CD8-positive, alpha-beta memory T cell (primary cell): Measurements from ENCODE around the gene SLC17A7. TPM values are rescaled to one million over a fixed set of nuclear protein-coding genes. Genes with fewer than 3 reads are reported as not detected.
A peak's percentile ranks its signal among the peaks of the same experiment; 100 is the strongest.

Source experiments
- CTCF ChIA-PET: fragments of 350-600 bp; sonication (Branson Sonifier 250); formaldehyde crosslinking; loops from one replicate; lab custom pipeline; 2021; ENCODE audit warnings: antibody characterized with exemption; lab: Charles Lee
- POLR2A ChIA-PET: fragments of 350-600 bp; sonication (Branson Sonifier 250); formaldehyde crosslinking; loops from one replicate; lab custom pipeline; 2021; ENCODE audit warnings: antibody characterized with exemption; lab: Charles Lee
- DNase-seq, 5 donors: peaks; one replicate each; pipeline versions ENCODE4 v3.0.0 to v3.0.0-alpha.2; 2020 to 2022; ENCODE audit warnings: mixed read lengths in 1 of 5
- H3K27ac ChIP-seq: one replicate; pipeline ENCODE4 v1.7.0; 2013; ENCODE audit warnings: low read depth, mild to moderate bottlenecking, low read length, moderate library complexity
- H3K27me3 ChIP-seq: 2 replicates; pipeline ENCODE4 v1.7.0; 2013; ENCODE audit warnings: low read length, mild to moderate bottlenecking; ENCODE audit not compliant: insufficient read depth, poor library complexity, severe bottlenecking
- H3K36me3 ChIP-seq: 2 replicates; pipeline ENCODE4 v1.7.0; 2013; ENCODE audit warnings: mild to moderate bottlenecking, low read length, moderate library complexity; ENCODE audit not compliant: insufficient read depth
- H3K4me1 ChIP-seq: 2 replicates; pipeline ENCODE4 v1.7.0; 2013; ENCODE audit warnings: mild to moderate bottlenecking, low read length, moderate library complexity; ENCODE audit not compliant: insufficient read depth
- H3K4me3 ChIP-seq: 2 replicates; pipeline ENCODE4 v1.7.0; 2013; ENCODE audit warnings: mild to moderate bottlenecking, low read length
- H3K9me3 ChIP-seq: 2 replicates; pipeline ENCODE4 v1.7.0; 2013; ENCODE audit warnings: mild to moderate bottlenecking, low read length
- H3K27ac Mint-ChIP-seq, 8 donors: one replicate each; pipeline ENCODE4 v1.8.0; 2020 to 2021; ENCODE audit warnings: mixed read lengths in 8 of 8, mild to moderate bottlenecking in 6 of 8, inconsistent platforms in 3 of 8, moderate library complexity in 3 of 8
- H3K27me3 Mint-ChIP-seq, 2 donors: one replicate each; pipeline ENCODE4 v1.8.0; 2020 to 2021; ENCODE audit warnings: mixed read lengths in 2 of 2, mild to moderate bottlenecking in 1 of 2, moderate library complexity in 1 of 2
- H3K36me3 Mint-ChIP-seq, 3 donors: one replicate each; pipeline ENCODE4 v1.8.0; 2020 to 2021; ENCODE audit warnings: mixed read lengths in 3 of 3, inconsistent platforms in 1 of 3, mild to moderate bottlenecking in 1 of 3
- H3K4me1 Mint-ChIP-seq, 3 donors: one replicate each; pipeline ENCODE4 v1.8.0; 2020 to 2021; ENCODE audit warnings: mixed read lengths in 3 of 3, inconsistent platforms in 1 of 3, mild to moderate bottlenecking in 1 of 3
- H3K4me3 Mint-ChIP-seq, 7 donors: one replicate each; pipeline ENCODE4 v1.8.0; 2020 to 2021; ENCODE audit warnings: mixed read lengths in 7 of 7, mild to moderate bottlenecking in 6 of 7, moderate library complexity in 4 of 7, inconsistent platforms in 2 of 7
- H3K9me3 Mint-ChIP-seq, 5 donors: one replicate each; pipeline ENCODE4 v1.8.0; 2020 to 2022; ENCODE audit warnings: mixed read lengths in 5 of 5, mild to moderate bottlenecking in 3 of 5, moderate library complexity in 2 of 5, inconsistent platforms in 1 of 5
- polyA plus RNA-seq: library from polyadenylated mRNA; unstranded; fragments of 300-500 nt; fragmentation: Illumina TruSeq; gene quantifications from one replicate; pipeline ENCODE4 v1.2.3, GENCODE V29; 2021
- total RNA-seq, 2 experiments: library from RNA; stranded (reverse); gene quantifications; one replicate each; pipeline ENCODE4 v1.2.3, GENCODE V29; 2021

SLC17A7 gene
- total and polyA plus RNA-seq, 3 experiments from 2014 or later = 0.07 to 0.09 TPM; not detected in 1

- Mint-ChIP-seq H3K36me3 (peaks cover 7 to 87% (median 31%) of the 10 kb centered on the region in 3 donors), H3K9me3 (peaks cover 0 to 2% (median 0%) of the 10 kb centered on the region in 5 donors), H3K4me1 (peaks cover 40 to 59% (median 47%) of the 10 kb centered on the region in 3 donors), H3K27ac (peak within 1 kb of the TSS; percentile 88 to 97 (median 94)), H3K27me3 (no peaks in the 10 kb centered on the region), H3K4me3 (peak within 1 kb of the TSS; percentile 86 to 99 (median 97))
- CTCF ChIA-PET = interaction anchor here (0.8 to 2.9 kb wide), 10 partner anchors 9 to 191 kb away, joined by 3 to 14 read pairs (median 7); partner anchors contain the start of genes FLT3LG and RPS11
- Histone ChIP-seq H3K9me3 (no peaks in the 10 kb centered on the region), H3K4me1 (peaks cover 38% of the 10 kb centered on the region), H3K36me3 (peaks cover 43% of the 10 kb centered on the region), H3K4me3 (peak within 1 kb of the TSS; percentile 93), H3K27me3 (no peaks in the 10 kb centered on the region), H3K27ac (peak within 1 kb of the TSS; percentile 92)
- DNase-seq = peak; percentile 99 to 100 (median 99)
- POLR2A ChIA-PET = interaction anchor here (0.6 to 2.5 kb wide), 9 partner anchors 9 to 366 kb away, joined by 3 to 27 read pairs (median 5); partner anchors contain the start of genes FLT3LG and RPS11
Observed at GRCh38 chr19:49487277-49488045, 46.1 kb upstream of the SLC17A7 start, which contains the start of gene RPL13A. RPL13A (plus strand) TSS chr19:49487608; CDS start chr19:49487630, 22 bp downstream.

DNA sequence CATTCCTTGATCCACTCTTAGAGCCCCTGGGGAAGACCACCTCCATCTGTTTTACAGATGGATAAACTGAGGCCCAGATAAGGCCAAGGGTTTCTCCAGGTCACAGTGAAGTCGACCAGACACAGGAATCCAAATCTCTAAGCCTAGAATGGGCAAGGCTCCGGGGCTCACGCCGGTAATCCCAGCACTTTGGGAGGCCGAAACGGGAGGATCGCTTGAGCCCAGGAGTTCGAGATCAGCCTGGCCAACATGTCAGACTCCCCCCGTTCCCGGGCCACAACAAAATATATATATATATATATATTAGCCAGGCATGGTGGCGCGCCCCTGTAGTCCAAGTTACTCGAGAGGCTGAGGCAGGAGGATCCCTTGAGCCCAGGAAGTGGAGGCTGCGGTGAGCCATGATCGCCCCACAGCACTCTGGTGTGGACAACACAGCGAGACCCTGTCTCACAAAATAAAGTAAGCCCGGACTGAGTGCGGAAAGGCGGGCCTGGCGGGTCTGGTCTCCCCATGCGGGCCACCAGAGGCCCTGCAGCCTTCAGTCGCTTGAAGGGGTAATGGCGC lies 45.5 kb upstream of the SLC17A7 start:
- H3K9me3 Mint-ChIP-seq = peaks cover 0 to 2% (median 0%) of the 10 kb centered on the region in 5 donors
- peak overlapping the region; percentile 86 to 99 (median 97) for H3K4me3 Mint-ChIP-seq
- Histone ChIP-seq H3K36me3 (peaks cover 37% of the 10 kb centered on the region), H3K4me3 (no peak overlapping the region), H3K4me1 (peaks cover 36% of the 10 kb centered on the region), H3K27me3 (no peaks in the 10 kb centered on the region), H3K9me3 (no peaks in the 10 kb centered on the region), H3K27ac (peak overlapping the region; percentile 45)
- H3K36me3 Mint-ChIP-seq = peaks cover under 1 to 87% (median 28%) of the 10 kb centered on the region in 3 donors
- peaks cover 37 to 52% (median 41%) of the 10 kb centered on the region in 3 donors for H3K4me1 Mint-ChIP-seq
- ChIA-PET CTCF (interaction anchor here (1.0 to 1.3 kb wide), 2 partner anchors 9 to 61 kb away, joined by 3 to 5 read pairs; partner anchors contain the start of gene RPS11), POLR2A (interaction anchor here (0.6 to 2.5 kb wide), 6 partner anchors 9 to 366 kb away, joined by 3 to 27 read pairs (median 4); partner anchors contain the start of gene RPS11)
- no peaks in the 10 kb centered on the region for H3K27me3 Mint-ChIP-seq
- H3K27ac Mint-ChIP-seq = peak overlapping the region; percentile 88 to 97 (median 94)
- DNase-seq = no peak

DNA sequence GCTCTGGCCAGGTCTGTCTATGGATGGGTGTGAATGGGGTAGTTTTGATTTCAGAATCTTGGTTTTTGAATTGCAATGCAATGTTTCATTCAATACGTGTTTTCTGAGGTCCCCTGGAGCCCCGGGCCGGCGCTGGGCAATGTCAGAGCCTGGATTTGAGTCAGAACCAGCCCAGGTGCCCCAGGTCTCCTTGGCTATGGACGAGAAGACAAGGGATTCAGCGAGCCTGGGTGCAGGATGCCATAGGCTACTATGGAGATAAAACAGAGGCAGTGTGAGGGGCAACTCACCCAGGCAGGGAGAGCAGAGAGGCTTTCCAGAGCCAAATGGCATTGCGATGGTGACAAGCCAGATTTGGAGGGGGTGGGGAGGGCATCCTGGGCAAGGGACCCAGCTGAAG lies 44.9 kb upstream of the SLC17A7 start:
- H3K4me3 ChIP-seq = no peak overlapping the region
- CTCF ChIA-PET = interaction anchor here (1.3 kb wide), 1 partner anchor 62 kb away, joined by 3 read pairs; no protein-coding TSS in a partner anchor
- H3K4me1 ChIP-seq = peaks cover 38% of the 10 kb centered on the region
- Mint-ChIP-seq H3K4me3 (peak overlapping the region in 1 of 7 donors; percentile 82), H3K36me3 (peaks cover 0 to 86% (median 28%) of the 10 kb centered on the region in 3 donors), H3K27me3 (peaks cover 0 to under 1% of the 10 kb centered on the region in 2 donors), H3K4me1 (peaks cover 38 to 50% (median 39%) of the 10 kb centered on the region in 3 donors), H3K9me3 (peaks cover 0 to 2% (median 0%) of the 10 kb centered on the region in 5 donors), H3K27ac (peak overlapping the region in 7 of 8 donors; percentile 29 to 93 (median 68))
- POLR2A ChIA-PET = interaction anchor here (0.5 to 1.3 kb wide), 2 partner anchors 10 to 52 kb away, joined by 3 read pairs; partner anchors contain the start of gene RPS11
- peak in 1 of 5 donors; percentile 7 for DNase-seq
- H3K9me3 ChIP-seq = no peaks in the 10 kb centered on the region
- no peak overlapping the region for H3K27ac ChIP-seq
- H3K27me3 ChIP-seq = no peaks in the 10 kb centered on the region
- peaks cover 33% of the 10 kb centered on the region for H3K36me3 ChIP-seq

- DNase-seq = no peak
- H3K27ac ChIP-seq = no peak overlapping the region
- no peaks in the 10 kb centered on the region for H3K9me3 ChIP-seq
- H3K27me3 ChIP-seq = no peaks in the 10 kb centered on the region
- peaks cover 26% of the 10 kb centered on the region for H3K4me1 ChIP-seq
- no peaks in the 10 kb centered on the region for H3K9me3 Mint-ChIP-seq
- H3K27ac Mint-ChIP-seq = peak overlapping the region in 5 of 8 donors; percentile 29 to 84 (median 72)
- POLR2A ChIA-PET = interaction anchor here (0.7 to 1.2 kb wide), 2 partner anchors 8 to 15 kb away, joined by 3 to 4 read pairs; no protein-coding TSS in a partner anchor
- peaks cover 3 to 66% (median 9%) of the 10 kb centered on the region in 3 donors for H3K36me3 Mint-ChIP-seq
- peaks cover 6 to 20% (median 9%) of the 10 kb centered on the region in 3 donors for H3K4me1 Mint-ChIP-seq
- peaks cover 0 to 2% of the 10 kb centered on the region in 2 donors for H3K27me3 Mint-ChIP-seq
- H3K4me3 Mint-ChIP-seq = peak overlapping the region in 1 of 7 donors; percentile 54
- H3K4me3 ChIP-seq = no peak overlapping the region
- peaks cover 19% of the 10 kb centered on the region for H3K36me3 ChIP-seq
- CTCF ChIA-PET = interaction anchor here (0.8 kb wide), 1 partner anchor 11 kb away, joined by 3 read pairs; no protein-coding TSS in a partner anchor
Observed at GRCh38 chr19:49481020-49481683, 39.8 kb upstream of the SLC17A7 start.

DNA sequence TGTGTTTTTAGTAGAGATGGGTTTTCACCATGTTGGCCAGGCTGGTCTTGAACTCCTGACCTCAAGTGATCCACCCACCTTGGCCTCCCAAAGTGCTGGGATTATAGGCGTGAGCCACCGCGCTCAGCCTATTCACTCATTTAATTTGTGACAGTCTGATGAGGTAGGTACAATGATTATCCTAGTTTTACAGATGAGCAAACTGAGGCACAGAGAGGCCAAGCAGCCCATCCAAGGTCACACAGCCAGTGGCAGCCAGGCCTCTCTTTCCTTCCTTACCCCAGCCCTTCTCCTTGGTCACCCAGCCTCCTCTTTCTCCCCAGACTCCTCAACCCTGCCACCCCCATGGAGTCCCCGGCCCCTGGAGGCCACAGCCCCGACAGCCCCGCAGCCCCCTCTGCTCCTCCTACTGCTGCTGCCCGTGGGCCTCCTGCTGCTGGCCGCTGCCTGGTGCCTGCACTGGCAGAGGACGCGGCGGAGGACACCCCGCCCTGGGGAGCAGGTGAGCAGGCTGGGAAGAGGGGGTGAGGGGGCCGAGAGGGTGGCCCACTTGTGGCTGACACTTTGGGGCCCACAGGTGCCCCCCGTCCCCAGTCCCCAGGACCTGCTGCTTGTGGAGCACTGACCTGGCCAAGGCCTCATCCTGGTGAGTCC lies 38.8 kb upstream of the SLC17A7 start:
- Histone ChIP-seq H3K4me3 (no peak overlapping the region), H3K27ac (no peak overlapping the region), H3K27me3 (no peaks in the 10 kb centered on the region), H3K4me1 (peaks cover 29% of the 10 kb centered on the region), H3K9me3 (no peaks in the 10 kb centered on the region), H3K36me3 (peaks cover 17% of the 10 kb centered on the region)
- ChIA-PET CTCF (no interaction called here), POLR2A (no interaction called here)
- H3K36me3 Mint-ChIP-seq = peaks cover 6 to 64% (median 8%) of the 10 kb centered on the region in 3 donors
- H3K9me3 Mint-ChIP-seq = no peaks in the 10 kb centered on the region
- H3K27me3 Mint-ChIP-seq = peaks cover 0 to 4% of the 10 kb centered on the region in 2 donors
- DNase-seq = no peak
- H3K4me3 Mint-ChIP-seq = no peak overlapping the region
- H3K4me1 Mint-ChIP-seq = peaks cover 12 to 25% (median 15%) of the 10 kb centered on the region in 3 donors
- peak overlapping the region in 3 of 8 donors; percentile 33 to 80 (median 36) for H3K27ac Mint-ChIP-seq

- POLR2A ChIA-PET = interaction anchor here (1.0 to 1.5 kb wide), 5 partner anchors 12 to 114 kb away, joined by 3 to 5 read pairs (median 5); partner anchors contain the start of genes PIH1D1 and RPL13A
- Mint-ChIP-seq H3K4me1 (peaks cover 28 to 48% (median 29%) of the 10 kb centered on the region in 3 donors), H3K36me3 (peaks cover 3 to 33% (median 6%) of the 10 kb centered on the region in 3 donors), H3K4me3 (peak overlapping the region; percentile 90 to 98 (median 95)), H3K27me3 (peaks cover 0 to 3% of the 10 kb centered on the region in 2 donors), H3K9me3 (no peaks in the 10 kb centered on the region), H3K27ac (peak overlapping the region; percentile 95 to 100 (median 98))
- CTCF ChIA-PET = interaction anchor here (0.9 to 3.0 kb wide), 18 partner anchors 8 to 142 kb away, joined by 3 to 13 read pairs (median 5); partner anchors contain the start of genes PIH1D1 and RPS11
- H3K27me3 ChIP-seq = no peaks in the 10 kb centered on the region
- peaks cover 17% of the 10 kb centered on the region for H3K36me3 ChIP-seq
- H3K4me1 ChIP-seq = peaks cover 51% of the 10 kb centered on the region
- DNase-seq = peak in 4 of 5 donors; percentile 46 to 79 (median 68)
- peak overlapping the region; percentile 75 for H3K4me3 ChIP-seq
- no peaks in the 10 kb centered on the region for H3K9me3 ChIP-seq
- H3K27ac ChIP-seq = peak overlapping the region; percentile 74
Observed at GRCh38 chr19:49475995-49476880, 34.9 kb upstream of the SLC17A7 start.
